ENCODE results near the gene RECQL5. TPM values are rescaled to one million over a fixed set of nuclear protein-coding genes. Genes with fewer than 3 reads are reported as not detected.

The RECQL5 gene
- total RNA-seq, 1 donor from 2014 or later = 18.7 TPM

DNA sequence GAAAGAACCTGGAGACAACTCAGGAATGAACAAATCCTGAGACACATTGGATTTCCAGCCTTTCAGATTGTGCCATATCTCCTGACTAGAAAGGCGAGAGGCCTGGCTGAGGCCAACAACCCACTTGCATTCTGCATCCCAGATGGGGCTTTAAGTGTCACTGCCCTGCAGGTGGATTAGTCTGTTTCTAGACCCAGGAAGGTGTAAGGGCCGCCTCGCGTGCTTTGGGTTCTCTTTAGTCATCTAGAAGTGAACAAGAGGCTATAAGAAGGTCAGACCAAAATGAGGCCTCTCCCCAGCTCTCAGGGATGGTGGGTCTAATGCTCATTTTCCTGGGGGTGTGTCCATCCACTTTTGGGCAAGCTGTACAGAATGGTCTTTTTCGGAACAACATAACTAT, 5.1 kb upstream of the RECQL5 start:
- TF ChIP-seq, protein P1, sequence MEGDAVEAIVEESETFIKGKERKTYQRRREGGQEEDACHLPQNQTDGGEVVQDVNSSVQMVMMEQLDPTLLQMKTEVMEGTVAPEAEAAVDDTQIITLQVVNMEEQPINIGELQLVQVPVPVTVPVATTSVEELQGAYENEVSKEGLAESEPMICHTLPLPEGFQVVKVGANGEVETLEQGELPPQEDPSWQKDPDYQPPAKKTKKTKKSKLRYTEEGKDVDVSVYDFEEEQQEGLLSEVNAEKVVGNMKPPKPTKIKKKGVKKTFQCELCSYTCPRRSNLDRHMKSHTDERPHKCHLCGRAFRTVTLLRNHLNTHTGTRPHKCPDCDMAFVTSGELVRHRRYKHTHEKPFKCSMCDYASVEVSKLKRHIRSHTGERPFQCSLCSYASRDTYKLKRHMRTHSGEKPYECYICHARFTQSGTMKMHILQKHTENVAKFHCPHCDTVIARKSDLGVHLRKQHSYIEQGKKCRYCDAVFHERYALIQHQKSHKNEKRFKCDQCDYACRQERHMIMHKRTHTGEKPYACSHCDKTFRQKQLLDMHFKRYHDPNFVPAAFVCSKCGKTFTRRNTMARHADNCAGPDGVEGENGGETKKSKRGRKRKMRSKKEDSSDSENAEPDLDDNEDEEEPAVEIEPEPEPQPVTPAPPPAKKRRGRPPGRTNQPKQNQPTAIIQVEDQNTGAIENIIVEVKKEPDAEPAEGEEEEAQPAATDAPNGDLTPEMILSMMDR (IDR thresholded peaks at IDR 0.05; ENCODE audit: insufficient read depth, low read length, poor library complexity, severe bottlenecking) = no peak
- no peak overlapping the region for H3K4me3 ChIP-seq (ENCODE audit: low read depth, low read length)
- no peaks in the 10 kb centered on the region for H3K27me3 ChIP-seq (ENCODE audit: control insufficient read depth, insufficient read depth, low read length)
- DNase-seq (ENCODE audit: low read depth) = no peak
- no peaks in the 10 kb centered on the region for H3K36me3 ChIP-seq (ENCODE audit: control insufficient read depth, insufficient read depth, low read length)

DNA sequence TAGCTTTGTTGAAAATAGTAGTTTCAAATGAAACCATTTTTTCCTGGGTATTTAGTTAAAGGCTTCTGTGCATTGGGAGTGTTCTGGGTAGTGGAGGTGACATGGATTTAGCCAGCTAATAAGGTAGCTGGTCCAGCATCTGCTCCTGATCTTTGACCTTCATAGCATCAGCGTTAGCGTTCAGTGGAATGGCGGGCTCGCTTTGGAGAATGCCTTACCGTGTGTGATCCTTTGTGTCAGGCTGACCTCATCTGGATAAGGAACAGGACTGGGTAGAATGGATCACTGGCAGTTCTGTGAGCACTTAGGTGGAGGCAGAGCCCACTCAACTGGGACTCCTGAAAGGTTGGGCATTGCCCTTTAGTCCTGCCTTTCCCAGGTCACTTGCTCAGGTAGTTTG, 3.9 kb upstream of the RECQL5 start:
- TF ChIP-seq, protein P1 (IDR thresholded peaks at IDR 0.05; ENCODE audit: insufficient read depth, low read length, poor library complexity, severe bottlenecking) = no peak
- Histone ChIP-seq H3K27me3 (ENCODE audit: control insufficient read depth, insufficient read depth, low read length) (no peaks in the 10 kb centered on the region), H3K36me3 (ENCODE audit: control insufficient read depth, insufficient read depth, low read length) (no peaks in the 10 kb centered on the region), H3K4me3 (ENCODE audit: low read depth, low read length) (no peak overlapping the region)
- no peak for DNase-seq (ENCODE audit: low read depth)

DNA sequence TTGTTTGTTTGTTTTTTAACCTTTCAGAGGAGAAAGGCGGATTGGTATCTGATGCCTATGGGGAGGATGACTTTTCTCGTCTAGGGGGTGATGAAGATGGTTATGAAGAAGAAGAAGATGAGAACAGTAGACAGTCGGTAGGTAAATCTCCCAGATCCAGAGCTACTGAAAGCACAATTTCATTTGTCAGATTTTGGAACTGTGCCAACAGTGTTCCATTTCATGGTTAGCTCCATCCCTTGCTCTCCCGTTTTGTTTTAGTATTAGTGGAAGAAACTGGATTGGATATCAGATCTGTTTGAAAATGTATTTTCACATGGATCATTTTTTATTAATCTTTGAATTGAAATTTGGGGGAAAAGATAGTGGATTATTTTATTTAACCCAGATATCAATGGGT, 1.5 kb upstream of the RECQL5 start:
- no peaks in the 10 kb centered on the region for H3K36me3 ChIP-seq (ENCODE audit: control insufficient read depth, insufficient read depth, low read length)
- no peak for DNase-seq (ENCODE audit: low read depth)
- TF ChIP-seq, protein P1 (IDR thresholded peaks at IDR 0.05; ENCODE audit: insufficient read depth, low read length, poor library complexity, severe bottlenecking) = no peak
- no peak overlapping the region for H3K4me3 ChIP-seq (ENCODE audit: low read depth, low read length)
- H3K27me3 ChIP-seq (ENCODE audit: control insufficient read depth, insufficient read depth, low read length) = no peaks in the 10 kb centered on the region

DNA sequence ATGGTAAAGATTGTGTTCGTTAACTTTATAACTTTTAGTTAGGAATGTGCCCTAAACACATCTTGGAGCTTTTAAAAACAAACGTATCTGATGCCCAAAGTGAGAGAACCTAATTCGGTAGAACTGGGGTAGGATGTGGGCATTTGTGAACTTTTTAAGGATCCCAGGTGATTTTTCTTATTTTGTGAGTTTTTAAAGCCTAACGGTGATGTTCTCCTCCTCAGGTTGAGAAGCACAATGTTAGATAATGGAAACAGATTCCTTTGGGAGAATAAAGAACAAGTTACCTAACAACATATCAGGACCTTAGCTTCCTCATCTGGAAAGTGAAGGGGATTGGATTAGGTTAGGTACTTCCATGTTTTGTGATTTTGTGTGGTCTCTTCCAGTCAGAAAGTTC, 871 bp upstream of the RECQL5 start:
- TF ChIP-seq, protein P1 (IDR thresholded peaks at IDR 0.05; ENCODE audit: insufficient read depth, low read length, poor library complexity, severe bottlenecking) = no peak
- Histone ChIP-seq H3K4me3 (ENCODE audit: low read depth, low read length) (peak overlapping the region; percentile 91), H3K27me3 (ENCODE audit: control insufficient read depth, insufficient read depth, low read length) (no peaks in the 10 kb centered on the region), H3K36me3 (ENCODE audit: control insufficient read depth, insufficient read depth, low read length) (no peaks in the 10 kb centered on the region)
- DNase-seq (ENCODE audit: low read depth) = no peak

DNA sequence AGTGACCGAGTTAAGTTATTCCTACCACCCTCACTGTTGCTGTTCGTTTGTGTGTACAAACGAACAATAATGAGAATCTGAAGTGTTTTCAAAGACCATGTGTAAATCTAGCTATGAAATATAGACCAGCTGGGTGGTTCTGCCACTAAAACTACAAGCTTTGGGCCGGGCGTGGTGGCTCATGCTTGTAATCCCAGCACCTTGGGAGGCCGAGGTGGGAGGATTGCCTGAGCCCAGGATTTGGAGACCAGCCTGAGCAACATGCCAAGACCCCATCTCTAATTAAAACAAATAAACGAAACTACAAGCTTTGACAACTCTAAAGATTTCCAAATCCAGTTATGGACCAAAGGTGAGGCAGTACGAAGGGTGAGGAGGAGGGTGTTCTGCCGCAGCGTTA, 973 bp downstream of the RECQL5 start:
- H3K27me3 ChIP-seq (ENCODE audit: control insufficient read depth, insufficient read depth, low read length) = no peaks in the 10 kb centered on the region
- peak overlapping the region; percentile 91 for H3K4me3 ChIP-seq (ENCODE audit: low read depth, low read length)
- TF ChIP-seq, protein P1 (IDR thresholded peaks at IDR 0.05; ENCODE audit: insufficient read depth, low read length, poor library complexity, severe bottlenecking) = no peak
- DNase-seq (ENCODE audit: low read depth) = no peak
- no peaks in the 10 kb centered on the region for H3K36me3 ChIP-seq (ENCODE audit: control insufficient read depth, insufficient read depth, low read length)

DNA sequence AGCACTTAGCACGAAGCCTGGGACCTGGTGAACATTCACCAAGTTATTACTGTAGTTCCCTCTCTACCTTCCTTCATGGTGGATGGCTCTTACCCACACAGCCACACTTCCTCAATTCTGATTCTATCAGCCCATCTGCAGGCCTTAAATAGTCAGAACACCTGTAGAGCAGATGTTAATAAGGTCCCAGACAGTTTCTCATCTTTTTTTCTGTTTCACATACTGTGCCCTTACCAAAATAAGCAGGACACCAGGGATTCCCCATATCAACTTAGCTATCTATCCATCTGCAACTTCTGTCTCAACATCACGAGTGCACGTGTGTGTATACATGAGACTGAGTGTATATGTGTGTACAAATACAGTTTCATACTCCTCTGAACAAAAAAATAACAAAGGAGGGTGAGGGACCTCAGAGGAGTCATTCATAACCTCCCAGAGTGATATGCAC, 2.8 kb downstream of the RECQL5 start:
- no peak for DNase-seq (ENCODE audit: low read depth)
- Histone ChIP-seq H3K27me3 (ENCODE audit: control insufficient read depth, insufficient read depth, low read length) (no peaks in the 10 kb centered on the region), H3K4me3 (ENCODE audit: low read depth, low read length) (no peak overlapping the region), H3K36me3 (ENCODE audit: control insufficient read depth, insufficient read depth, low read length) (no peaks in the 10 kb centered on the region)
- TF ChIP-seq, protein P1 (IDR thresholded peaks at IDR 0.05; ENCODE audit: insufficient read depth, low read length, poor library complexity, severe bottlenecking) = no peak
